SIG-M5 (cell line): ENCODE results near the gene ARHGAP24.
"Not testable (repeated sequence)": the region's sequence is repeated elsewhere in the genome, so short reads cannot be mapped to it uniquely, and the experiment has no call there.

Source experiments
- DNase-seq: peaks from one replicate; lab custom pipeline; 2025; lab: John Stamatoyannopoulos, UW

The ARHGAP24 gene

DNA sequence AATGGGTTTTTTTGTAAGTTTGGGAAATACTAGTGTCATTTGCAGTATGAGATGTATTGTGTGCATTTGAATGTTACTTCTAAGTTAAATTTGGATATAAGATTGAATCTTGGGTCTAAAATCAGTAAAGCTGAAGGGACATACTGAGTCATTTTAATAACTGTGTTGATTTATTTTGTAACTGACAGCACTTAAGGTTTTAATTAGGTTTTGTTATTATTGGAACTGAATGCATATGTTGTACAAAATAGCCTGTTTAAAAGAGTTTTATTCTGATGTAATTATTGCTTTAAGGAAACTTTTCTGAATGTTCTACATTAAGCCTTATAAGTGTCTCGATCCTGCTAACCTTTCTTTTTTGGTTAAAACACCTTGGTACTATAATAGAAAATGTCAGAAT lies 488.3 kb downstream of the ARHGAP24 start:
- DNase-seq: no peak

DNA sequence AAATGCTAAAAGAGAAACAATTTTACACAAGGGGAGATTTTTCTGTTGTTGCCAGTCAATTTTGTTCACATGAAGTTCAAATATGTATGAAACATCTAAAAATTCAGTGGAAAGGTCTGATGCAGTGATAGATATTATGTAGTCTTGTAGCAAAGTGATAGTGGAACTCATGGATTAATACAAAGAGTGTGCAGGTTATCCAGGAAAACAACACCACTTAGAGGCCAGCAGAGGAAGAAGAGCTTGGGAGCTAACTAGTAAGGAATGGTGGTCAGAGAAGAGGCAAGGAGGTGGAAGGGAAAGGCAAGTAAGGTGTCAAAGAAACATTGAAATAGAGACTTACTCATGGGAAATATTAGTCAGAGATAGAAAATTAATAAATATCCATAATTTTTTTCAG lies 489.3 kb downstream of the ARHGAP24 start:
- DNase-seq: no peak

DNA sequence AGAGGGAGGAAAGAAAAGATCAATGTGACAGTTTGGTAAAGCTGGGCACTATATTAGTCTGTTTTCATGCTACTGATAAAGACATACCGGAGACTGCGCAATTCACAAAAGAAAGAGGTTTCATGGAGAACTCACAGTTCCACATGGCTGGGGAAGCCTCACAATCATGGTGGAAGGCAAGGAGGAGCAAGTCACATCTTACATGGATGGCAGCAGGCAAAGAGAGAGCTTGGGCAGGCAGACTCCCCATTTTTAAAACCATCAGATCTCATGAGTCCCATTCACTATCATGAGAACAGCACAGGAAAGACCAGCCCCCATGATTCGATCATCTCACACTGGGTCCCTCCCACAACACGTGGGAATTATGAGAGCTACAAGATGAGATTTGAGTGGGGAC lies 490.1 kb downstream of the ARHGAP24 start:
- DNase-seq: not testable (repeated sequence)

DNA sequence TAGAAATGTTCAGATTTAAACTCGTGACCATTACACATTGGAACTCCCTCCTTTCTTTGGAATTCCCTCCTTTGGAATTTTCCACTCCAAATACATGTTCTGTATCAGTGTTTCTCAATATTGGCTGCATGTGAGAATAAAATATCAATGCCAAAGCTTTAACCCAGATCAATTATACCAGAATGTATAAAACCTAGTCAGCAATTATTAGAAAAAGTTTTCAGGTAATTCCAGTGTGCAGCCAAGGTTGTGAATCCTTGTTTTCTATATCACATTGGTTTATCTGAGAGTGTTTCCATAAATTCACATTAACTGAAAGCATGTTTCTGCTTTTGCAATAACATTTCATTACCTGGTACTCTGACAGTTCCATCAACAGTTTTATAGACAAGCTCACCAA lies 490.6 kb downstream of the ARHGAP24 start:
- no peak for DNase-seq

DNA sequence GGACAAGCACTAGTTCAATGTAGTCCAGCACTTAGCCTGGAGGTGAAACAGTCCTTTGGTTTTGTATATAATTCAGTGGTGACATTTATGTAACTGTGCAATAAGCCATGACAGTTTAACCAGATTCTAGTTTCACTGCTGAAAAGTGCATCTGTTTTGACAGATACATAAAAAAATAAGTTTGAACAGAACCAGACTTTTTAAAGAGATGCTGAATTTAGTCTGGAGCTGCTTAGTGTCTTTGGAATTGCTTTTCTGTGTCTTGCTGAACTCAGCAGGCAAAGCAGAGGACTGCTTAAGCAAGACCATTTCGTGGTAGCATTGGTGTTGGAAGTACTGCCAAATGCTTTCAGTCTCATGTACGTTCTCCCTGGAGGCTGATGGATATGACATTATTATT lies 491.4 kb downstream of the ARHGAP24 start:
- DNase-seq: no peak

DNA sequence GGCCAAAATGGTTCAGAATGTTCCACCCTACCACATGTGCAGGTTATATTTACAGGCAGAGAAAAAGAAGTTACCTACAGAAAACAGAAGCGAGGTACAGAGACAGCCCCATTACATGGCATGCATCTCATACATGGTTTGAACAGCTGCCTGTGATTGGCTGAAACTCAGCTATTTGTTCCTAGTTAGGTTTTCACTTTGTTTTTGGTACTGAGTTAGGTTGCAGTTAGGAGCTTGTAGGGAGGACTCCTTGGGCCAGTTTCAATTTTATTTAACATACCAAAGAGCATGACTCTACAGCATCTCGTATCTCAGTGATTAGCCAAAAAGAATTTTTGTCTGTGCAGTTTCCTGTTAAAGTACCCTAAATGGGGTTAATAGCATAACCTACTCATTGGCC lies 492.9 kb downstream of the ARHGAP24 start:
- DNase-seq: no peak

DNA sequence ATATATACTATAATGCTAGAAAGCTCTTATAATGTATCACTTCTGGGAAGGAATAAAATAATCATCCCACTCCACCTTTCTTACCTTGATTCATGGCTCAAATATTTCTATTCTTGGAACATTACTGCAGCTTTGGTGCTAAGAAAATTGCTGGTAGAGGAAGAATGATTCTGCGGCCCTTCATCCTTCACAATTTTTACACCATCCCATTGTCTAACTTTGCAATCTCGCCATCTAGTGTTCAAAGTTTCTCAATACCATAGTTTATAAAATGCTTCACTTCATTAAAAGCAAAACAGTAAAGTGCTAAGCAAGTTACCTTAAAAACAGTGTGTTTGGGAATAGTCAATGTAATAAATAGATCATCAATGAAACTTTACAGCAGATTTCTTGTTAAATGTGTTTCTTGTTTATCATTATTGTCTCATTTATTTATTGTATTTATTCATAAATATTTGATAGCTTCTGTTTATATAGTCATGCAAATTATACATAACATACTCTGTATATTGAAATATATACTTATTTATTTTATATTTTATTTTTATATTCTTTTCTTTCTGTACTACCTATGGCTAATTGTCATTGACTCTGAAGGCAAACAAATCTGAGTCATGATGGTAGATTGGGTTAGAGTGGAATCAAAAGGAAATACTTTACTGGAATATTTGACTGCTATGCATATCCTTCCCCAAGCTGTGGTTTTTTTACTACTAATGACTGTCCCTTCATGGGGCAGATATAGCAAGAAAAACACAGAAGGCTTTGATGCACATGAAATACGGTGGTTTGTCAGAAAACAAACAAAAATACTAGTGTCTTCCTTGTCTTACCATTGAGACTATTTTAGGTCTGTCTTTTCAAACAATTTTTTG lies 494.2 kb downstream of the ARHGAP24 start:
- no peak for DNase-seq

DNA sequence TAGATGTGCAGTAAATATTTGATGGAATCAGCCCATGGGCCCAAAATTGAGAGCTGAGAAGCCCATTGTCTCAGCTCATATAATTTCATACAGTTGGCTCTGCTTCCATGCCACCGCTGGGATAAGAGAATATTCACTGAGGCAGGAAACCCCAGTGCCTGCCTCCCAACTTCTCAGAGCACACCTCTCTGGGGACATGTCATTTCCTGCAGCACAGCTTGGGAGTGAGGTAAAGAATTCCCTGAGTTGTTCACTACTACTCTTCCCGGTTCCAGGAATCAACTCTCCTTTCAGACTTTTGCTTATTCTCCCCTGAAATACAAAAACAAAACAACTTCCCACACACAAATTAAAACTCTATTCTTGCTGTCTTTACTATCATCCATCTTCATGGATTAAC lies 495.6 kb downstream of the ARHGAP24 start:
- DNase-seq: no peak

DNA sequence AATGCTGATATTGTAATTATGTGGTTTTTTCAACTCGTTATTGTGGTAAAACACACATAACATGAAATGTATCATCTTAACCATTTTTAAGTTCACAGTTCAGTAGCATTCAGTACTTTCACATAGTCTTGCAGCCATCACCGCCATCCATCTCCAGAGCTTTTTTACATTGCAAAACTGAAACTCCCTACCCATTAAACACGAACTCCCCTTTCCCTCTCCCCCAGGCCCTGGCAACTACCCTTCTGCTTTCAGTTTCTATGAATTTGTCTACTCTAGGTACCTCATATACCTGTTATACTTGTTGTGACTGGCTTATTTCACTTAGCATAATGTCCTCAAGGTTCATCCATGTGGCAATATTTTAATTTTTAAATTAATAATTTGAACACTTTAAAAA lies 504.3 kb downstream of the ARHGAP24 start:
- no peak for DNase-seq

DNA sequence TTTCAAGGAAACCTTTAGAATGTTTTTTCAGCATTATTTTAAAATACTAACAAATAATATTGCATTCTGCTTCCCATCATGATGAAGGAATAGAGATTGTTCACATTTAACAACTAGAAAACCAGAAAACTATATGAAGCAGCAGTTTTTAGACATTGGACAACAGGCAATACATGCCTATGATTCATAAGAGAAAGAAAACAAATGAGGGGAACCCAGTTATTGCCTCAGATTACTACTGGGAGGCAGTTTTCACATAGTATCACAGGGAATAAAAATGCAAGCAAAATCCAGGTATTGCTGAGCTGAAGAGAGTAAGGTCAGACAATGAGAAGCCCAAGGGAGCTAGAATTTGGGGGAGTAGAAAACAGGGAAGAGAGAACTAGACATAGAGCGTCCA lies 511.3 kb downstream of the ARHGAP24 start:
- no peak for DNase-seq

DNA sequence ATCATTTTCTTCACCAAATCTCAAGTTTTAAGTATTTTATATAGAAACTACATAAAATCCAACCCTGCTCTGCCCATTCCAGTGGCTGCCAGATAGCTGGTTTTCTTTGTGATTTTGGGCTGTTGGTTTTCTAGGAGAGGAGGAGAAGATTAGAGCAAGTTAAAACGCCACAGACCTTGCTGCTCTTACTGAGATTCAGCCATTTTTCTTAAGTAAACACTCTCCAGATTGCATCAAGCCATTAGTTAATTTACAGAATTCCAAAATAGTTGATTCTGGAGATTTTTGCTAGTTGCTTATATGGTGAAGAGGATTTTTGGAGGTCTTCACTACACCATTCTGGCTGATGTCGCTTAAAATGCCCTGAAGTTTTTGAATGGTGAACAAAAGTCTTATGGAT lies 518.7 kb downstream of the ARHGAP24 start:
- DNase-seq: no peak

DNA sequence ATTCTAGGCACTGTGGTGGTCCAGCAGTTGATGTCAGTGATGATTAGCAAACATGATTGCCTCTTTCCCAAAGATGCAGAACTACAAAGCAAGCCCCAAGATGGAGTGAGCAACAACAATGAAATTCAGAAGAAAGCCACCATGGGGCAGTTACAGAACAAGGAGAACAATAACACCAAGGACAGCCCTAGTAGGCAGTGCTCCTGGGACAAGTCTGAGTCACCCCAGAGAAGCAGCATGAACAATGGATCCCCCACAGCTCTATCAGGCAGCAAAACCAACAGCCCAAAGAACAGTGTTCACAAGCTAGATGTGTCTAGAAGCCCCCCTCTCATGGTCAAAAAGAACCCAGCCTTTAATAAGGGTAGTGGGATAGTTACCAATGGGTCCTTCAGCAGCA lies 519.6 kb downstream of the ARHGAP24 start:
- DNase-seq: no peak

DNA sequence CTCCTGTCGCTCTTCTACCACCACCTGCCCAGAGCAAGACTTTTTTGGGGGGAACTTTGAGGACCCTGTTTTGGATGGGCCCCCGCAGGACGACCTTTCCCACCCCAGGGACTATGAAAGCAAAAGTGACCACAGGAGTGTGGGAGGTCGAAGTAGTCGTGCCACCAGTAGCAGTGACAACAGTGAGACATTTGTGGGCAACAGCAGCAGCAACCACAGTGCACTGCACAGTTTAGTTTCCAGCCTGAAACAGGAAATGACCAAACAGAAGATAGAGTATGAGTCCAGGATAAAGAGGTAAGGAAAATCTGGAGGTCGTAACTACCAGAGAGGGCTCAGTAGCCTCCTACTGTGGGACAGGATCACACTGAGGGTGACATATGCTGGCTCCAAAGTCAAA lies 520.4 kb downstream of the ARHGAP24 start:
- no peak for DNase-seq

DNA sequence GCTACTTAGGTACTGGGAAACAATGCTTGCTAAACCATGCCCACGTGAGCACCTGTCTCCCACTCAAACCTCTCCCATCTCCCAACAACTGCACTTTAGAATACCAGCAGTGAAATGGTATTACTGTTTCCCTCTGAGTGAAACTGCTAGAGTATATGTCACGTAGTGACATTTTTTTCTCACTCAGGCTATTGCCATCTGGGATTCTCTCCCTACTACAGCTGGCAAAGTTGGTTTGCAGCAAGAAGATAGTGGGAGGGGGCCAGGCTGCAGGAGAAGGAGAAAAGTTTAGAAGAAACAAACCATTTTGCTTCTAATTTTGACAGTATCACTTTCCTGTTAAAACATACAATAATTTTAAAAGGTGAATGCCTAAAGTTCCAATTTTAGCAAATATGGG lies 526.6 kb downstream of the ARHGAP24 start:
- no peak for DNase-seq

DNA sequence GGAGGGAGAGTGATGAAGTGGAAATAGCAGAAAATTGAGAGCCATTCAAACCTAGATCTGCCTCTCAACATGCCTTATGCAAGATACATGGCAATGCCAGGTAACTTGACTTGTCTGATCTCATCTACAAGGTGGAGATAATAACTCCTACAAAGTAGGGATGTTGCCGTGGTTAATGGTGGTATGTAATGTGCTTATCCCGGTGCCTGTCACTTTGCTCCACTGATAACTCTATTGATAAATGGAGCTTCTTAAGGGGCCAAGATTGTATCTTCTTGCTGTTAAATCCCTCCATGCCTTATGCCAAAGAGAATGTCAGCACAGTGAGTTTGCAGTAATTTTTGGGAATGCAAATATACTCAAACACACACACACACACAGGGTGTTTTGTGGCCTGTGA lies 529.1 kb downstream of the ARHGAP24 start:
- DNase-seq: no peak

DNA sequence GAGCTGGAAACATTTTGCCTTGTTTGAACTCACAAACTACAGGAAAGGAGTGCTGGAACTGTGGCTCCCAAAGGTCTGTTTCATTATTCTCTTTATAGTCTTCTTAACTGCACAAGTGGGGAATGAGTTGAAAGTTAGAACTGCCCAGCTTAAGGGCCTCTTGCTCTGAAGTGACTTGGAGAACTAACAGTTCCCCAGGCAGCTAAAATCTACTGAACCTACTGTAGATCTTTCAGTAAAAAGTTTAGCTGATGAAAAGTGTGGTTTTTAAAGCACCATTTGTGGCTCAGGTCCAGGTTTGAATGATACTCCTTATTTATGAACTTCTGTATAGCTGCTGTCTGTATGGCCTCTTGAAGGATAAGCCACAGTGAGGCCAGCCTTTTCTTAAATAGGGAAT lies 531.1 kb downstream of the ARHGAP24 start:
- no peak for DNase-seq

DNA sequence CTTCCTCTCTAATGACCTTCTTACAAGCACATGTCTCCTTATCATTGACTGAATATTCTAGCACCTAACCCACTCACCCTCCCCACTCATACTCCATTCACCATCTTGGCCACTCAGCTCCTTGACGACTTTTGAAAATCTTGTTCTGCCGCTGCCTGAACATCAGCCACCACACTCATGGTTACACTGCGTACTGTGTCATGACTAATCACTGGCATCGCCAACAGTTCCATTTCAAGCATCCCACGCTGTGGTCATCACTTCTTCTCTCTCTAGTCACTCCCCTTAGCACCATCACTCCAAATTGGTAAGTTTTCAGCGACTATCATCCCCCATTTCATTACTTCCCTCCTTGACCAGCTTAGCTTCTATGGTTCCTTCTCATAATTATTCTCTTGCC lies 532.1 kb downstream of the ARHGAP24 start:
- DNase-seq: no peak

DNA sequence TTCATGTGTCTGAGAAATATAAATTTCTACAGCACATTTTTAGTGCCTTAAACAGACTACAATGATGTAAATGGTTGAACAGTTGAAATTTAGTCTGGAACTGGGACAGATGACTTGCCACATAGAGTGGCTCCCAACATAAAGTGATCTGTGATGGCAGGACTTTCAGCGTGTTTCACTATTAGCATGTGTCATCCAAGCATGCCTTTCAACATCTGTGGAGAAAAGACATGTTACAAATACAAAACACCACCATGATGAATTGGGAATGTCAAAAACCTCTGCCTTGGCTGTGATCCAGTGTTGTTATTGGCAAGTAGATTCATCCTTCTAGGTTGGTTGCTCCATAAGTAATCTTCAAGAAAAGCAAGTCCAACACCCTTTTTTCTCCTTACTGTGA lies 536.2 kb downstream of the ARHGAP24 start:
- DNase-seq: no peak

DNA sequence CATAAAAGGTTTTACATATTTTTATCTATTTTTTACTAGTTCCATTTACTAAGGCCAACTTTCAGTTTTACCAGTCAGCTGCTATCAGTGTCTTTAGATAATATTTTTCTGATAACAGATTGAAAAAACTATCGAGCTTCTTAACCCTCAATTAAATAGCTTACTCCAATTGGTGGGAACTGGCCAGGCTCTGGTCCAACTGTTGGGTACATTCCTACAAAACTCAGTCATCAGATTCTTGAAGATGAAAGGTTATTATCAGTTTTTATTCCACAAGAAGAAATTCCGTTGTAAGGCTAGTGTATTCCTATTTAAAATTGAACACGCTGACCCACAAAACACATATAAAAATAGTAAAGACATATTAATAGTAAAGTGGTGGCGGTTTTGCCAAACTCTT lies 538.7 kb downstream of the ARHGAP24 start:
- DNase-seq: no peak

DNA sequence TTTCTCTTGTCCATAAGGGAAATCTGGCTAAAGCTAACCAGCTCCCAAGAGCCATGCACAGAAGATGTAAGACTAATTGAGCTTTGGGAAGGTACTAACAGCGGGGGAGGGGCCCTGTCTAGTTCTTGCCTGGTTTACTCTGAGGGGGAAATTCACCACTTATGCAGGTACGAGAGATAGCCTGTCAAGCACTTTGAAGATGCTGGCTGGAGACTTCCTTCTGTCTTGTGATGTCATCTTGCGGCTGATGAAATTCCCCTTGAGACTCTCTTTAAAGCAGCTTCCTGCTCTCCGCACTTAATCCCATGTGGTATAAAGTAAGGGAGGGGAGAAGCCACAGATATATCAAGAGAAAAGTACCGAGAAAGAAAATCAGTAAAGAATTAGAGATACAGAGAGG lies 539.6 kb downstream of the ARHGAP24 start:
- no peak for DNase-seq

DNA sequence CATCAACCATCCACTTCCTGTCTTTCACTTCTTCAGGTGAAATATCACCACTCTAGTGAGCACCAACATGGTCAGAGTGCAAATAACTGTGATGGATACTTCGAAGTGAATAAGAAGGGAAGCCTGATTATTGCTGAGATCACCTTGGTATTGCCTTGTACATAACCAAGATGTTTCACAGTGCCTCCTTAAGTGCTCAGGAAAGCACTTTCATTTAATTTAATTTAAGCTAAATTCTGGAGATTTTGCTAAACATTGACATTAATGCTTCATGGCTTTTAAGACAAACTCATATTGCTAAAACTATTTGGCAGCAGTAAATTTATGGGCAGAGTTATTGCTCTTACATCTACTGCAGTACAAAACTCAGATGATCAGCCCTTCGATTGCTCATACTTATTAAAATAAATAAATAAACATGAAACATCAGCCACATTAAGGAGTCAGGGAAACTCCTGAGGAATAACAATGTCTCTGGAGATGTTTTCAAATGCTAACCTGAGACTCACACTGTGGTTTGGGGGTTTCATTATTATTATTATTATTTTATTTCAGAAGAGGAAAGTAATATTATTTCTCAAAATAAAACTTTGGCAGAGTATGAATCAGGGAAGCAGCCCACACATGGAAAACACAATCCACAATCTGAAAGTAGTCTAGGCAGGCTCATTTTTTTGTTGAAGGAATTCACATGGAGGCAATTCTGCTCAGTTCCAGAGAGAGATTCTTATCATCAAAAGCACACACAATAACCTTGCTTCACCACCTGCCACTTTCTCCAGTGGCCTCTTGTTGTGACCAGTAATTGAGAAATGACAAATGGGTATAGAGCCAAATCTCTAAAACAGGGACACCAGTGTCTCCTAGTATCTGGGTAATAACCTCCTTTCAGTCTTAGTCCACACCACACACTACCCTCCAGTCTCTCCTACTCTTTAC lies 540.7 kb downstream of the ARHGAP24 start:
- DNase-seq: no peak

DNA sequence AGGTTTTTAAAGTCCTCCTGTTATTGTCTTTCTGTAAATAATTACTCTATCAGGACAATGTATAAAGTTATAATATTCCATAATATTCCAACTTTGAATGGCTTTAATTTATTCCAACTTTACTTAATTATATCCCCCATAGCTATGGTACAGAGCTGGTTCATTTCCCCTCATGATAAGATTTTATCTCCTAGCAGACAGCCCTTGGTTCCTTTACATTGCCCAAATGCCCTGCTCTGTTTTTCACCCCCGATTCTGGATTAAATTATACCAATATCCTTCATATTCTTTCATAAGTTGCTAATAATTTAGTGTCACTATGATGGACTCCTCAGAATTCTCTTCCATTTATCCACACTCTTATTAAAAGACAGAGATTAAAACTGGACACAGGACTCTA lies 544.4 kb downstream of the ARHGAP24 start:
- DNase-seq: no peak

DNA sequence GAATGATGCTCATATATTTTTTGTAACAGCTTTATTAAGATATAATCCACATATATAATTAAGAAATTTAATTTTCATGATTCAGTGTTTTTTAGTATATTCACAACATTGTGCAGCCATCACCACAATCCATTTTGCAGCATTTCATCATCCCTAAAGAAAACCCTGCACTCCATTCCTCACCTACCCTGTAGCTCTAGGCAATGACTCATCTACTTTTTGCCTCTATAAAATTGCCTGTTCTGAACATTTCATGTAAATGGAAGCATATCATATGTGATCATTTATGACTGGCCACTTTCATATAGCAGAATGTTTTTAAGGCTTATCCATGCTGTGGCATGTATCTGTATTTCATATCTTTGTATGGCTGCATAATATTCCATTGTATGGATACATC lies 545.0 kb downstream of the ARHGAP24 start:
- no peak for DNase-seq
